HG03108 (cell line): ENCODE results near the gene HERC3.

Experiments used
- ATAC-seq: cut with Tn5 transposase; IDR thresholded peaks from one replicate; pipeline ENCODE4 v1.9.1; 2021; ENCODE audit warnings: moderate library complexity; ENCODE audit not compliant: unreplicated experiment

The HERC3 gene

DNA sequence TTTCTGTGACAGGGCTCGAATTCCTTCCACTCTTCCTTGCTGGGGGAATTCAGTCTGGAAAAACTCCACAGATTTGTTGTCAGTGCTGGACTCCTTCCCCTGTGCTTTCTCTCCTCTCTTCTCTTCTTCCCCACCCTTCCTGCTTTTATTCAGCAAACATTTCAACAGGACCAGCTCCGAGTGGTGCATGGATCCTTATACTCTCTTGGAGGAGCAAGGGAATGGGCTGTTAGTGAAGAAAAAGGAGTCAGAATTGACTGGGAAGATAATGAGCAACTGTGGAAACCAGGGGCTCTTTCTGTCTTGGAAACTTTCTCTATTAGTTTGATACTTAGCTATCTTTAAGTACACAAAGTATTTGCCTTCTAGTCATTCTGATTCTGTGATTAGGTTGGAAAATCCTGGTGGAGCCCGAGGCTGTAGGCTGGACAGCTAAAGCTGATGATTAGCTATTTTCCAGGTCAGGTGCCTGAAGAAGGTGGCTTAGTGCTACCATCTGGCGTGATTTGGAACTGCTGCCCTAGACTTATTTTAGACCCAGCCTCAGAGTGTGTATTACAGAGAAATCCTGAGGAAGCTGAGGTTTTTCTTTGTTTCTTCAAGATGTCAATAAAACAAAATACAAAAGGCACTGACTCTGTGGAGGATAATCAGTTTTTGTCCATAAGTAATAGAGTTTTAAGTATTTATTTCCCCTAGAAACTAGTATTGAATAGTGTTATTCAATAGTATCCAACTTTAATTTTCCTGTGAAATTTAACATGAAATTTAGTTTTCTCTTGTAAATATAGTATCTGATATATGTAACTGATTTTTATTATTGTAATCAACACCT is 67.0 kb downstream of the HERC3 start:
- ATAC-seq: peak; percentile 94

DNA sequence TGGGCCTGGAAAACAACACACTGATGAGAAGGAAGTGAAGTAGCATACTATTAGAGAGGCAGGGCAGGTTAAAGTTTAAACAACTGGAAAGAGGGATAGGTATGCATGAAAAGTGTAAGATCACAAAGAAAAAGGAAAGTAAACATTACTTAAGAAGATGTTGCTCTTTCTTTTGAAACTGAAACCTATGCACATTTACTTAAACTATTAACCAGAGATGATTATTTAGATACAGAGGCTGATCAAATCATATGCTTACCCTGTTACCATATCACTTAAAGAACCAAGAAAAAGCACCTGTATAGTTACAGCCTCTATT is 67.6 kb downstream of the HERC3 start:
- ATAC-seq: no peak

DNA sequence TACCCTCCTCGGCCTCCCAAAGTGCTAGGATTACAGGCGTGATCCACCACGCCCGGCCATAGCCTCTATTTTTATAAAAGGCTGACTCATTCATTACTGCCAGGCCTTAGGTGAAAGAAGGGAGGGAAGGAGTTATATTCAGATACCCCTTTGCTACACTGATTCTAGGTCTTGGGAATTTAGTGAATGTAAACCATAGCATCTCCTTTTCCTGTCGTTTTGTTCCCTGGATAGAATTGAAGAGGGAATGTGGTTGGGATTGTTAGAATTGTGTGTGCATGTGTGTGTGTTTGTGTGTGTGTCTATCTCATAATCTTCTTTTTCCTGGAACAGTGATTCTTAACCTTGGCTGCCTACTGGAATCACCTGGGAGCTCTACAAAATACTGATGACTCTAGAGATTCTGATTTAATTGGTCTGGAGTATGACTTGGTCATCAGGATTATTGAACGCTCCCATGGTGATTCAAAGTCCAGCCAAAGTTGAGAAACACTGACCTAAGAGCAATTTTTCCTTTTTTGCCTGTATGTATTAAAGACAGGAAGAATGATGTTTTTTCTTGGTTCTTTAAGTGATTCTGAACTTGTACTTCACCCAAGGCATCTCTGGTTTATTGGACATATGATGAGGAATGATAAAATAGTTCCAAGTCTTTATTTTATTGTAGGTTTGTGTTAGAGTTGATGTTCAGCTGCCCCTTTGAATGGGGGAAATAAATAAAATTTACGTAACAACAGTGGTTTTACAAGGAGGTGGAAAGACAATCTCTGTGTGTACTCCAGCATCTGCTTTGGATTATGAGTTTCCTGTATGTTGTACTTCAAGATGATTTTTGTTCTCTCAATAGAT is 68.4 kb downstream of the HERC3 start:
- ATAC-seq: no peak

DNA sequence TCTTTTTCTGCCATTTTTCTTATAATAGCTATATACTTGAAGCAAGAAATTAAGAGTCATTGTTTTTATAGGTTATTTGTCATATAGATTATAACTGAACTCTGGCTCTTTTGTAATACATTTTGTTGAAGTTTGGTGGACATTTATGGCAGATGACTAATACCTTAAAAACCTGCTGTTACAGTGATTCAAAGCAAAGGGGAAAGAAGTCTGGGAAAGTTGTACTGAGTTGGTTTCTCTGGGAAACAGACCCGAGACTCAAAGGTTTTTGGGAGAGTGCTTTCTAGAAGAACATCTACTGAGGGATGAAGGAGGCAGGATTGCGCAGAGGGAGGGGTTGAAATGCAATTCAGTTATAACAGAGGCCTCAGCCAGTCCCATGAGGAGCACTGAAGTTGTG is 69.5 kb downstream of the HERC3 start:
- ATAC-seq: no peak

DNA sequence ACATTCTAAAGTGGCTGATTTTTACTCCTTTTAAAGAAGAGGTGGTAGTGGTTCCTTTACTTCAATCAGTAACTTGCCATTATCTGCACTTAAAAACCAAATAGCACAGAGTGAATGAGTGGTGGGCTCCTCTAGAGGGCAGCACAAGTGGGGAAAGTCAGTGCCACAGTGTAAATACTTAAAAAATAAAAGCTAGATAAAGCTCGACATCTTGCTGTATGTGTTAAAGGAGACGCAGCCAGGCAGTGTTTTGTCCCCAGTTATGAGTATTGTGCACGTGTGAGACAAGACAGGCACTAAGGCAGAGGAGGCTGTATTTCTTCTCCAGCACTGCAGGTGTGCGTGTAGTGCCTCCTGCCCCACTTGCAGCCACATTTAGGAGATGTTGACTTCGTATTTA is 80.7 kb downstream of the HERC3 start:
- no peak for ATAC-seq

DNA sequence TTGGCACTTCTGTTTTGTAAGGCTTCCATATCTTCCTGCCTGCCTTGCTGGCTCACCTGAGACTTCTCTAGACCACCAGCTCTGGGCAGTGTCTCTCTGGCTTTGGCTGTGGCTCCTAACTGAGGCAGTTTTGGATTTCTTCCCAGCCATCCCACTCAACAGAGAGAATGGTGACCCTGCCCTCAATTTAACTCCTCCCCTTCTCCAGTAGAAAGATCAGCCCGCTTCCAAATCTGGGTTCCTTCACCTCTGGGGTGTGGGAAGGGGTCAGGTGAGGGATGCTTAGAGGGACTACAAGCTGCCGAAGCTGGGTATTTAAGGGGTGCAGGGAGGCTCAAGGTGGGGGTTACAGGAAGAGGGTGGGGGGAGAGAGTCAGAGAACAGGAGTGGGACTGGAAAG is 81.6 kb downstream of the HERC3 start:
- no peak for ATAC-seq

DNA sequence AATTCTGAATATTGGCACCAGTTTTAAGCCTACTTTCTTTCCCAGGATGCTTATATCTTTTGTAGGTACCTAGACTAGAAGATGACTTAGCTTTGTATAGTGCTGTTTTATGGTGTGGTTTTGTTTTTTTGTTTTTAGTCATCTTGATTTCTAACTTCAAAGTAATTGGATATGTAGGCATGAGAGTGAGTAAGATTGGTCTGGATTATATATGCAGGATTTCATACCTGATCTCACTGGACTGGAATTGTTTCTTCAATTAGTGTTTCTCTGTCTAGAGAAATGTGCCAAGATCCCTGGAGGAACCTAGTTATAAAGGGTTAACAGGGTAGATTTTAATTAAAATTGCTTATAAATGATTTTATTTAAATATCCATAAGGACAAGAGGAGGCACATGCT is 82.3 kb downstream of the HERC3 start:
- no peak for ATAC-seq

DNA sequence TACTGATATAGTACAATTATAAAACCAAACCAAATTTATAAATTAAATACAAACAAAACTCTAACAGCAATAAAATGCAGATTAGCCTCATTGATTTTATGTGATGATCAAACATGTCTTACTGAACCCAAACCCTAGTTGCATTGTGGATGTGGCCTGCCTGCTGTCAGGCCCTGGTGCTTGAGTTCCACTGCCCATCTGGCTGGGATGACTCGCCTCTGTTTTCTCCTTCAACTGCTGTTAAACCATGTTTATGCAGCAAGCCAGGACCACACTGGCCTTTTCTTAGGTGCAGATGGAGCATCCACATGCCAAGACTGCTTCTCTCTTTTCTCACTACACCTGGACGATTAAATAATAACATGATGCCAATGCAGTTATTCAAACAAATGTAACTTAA is 82.7 kb downstream of the HERC3 start:
- no peak for ATAC-seq

DNA sequence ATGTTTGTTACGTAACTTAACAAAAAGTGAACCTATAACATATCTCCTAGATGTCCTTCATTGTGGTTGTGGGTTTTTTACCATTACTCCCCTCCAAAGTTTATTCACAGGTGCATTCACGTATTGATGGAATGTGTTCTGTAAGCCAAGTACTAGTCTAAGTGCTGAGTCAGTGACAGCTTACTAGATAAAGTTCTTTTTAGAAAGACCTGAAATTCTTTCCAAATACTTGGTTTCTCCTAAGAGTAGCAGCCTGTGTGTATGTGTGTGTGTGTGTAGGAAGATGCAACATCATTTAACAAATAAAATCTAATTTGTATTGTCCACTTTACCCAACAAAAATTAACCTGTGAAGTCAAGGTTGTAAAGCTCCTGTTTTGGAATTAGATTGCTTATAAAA is 83.3 kb downstream of the HERC3 start:
- no peak for ATAC-seq

DNA sequence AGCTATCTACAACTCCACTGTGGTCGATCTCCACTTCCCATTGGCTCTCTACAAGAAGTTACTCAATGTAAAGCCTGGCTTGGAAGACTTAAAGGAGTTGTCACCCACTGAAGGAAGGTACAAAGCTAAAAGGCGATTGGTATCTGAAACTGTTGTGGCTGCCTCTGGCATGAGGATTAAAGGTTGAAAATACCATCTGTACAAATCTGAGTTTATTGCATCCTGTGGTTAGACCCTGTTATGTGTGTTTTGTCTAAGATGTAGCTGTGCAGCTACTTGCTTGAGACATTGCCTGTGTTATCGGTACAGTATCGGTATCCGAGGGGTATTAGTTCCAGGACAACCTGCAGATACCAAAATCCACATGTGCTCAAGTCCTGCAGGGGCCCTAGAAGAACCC is 88.9 kb downstream of the HERC3 start:
- no peak for ATAC-seq

DNA sequence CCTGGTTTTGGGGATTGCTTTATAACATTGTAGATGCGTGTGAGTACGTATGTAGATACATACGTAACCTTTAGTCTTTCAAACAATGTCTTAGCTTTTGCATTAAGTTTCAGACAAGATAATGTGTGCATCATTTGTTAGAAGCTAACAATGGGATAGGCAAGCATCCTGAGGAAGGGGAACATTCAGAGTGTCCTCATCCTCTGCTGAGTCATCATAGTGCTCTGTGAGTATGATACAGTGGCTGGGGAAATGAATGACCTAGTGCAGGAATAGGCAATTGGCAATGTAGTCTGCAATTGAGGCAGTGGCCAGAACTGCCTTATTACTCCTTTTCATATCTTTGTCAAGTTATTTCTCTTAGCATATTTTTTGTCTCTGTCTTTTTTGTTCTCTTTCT is 98.1 kb downstream of the HERC3 start:
- no peak for ATAC-seq

DNA sequence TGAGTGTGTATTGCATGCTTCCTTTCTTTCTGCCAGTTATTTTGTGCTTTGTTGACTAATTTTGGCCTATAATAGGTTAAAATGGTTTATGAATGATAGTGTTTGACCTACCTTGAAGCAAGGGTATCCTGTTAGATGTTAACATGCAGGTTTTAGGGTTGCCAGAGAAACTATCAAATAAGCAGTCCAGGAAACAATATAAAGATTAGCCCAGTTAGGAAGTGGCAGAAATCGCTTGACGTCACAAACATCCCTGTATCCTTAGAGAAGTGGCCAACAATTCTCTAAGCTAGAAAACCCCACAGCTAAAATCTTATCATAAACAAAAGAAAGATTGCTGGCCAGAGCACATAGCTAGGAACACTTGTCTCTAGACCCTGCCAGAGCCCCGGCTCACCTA is 101.5 kb downstream of the HERC3 start:
- no peak for ATAC-seq

DNA sequence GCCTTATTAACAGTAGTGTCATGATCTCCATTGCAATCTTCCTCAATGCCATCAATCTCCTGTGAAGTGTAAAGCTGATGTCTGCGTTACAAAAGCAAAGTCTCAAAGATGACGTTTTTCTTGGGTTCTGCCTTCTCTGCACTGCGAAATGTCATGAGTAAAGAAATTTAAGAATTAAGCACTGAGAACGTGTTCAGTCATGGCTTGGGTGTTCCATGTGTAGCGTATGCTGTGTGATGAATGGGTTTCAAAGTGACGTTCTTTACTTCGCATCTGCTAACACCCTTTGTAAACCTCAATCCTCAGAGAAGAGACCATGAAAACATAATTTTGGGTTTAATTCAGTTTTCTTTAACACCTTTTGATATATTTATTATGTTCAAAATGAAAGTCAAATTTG is 104.3 kb downstream of the HERC3 start:
- ATAC-seq: no peak

DNA sequence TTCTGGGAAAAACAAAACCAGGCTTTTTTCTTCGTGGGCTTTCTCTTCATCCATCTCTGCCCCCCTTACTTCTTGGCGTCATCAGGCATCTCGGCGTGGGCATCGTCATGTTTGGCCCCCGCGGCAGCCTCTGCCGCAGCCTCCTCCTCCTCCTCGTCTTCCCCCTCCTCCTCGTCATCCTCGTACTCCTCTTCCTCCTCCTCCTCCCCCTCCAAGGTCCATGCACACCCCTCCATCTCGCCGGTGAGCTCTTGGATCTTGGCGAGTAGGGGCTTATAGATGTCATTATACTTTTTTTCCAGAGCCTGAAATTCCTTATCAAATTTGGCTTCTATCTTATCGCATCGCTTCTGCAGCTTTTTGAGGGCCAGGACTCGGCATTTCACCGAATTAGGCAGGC is 104.9 kb downstream of the HERC3 start:
- no peak for ATAC-seq

DNA sequence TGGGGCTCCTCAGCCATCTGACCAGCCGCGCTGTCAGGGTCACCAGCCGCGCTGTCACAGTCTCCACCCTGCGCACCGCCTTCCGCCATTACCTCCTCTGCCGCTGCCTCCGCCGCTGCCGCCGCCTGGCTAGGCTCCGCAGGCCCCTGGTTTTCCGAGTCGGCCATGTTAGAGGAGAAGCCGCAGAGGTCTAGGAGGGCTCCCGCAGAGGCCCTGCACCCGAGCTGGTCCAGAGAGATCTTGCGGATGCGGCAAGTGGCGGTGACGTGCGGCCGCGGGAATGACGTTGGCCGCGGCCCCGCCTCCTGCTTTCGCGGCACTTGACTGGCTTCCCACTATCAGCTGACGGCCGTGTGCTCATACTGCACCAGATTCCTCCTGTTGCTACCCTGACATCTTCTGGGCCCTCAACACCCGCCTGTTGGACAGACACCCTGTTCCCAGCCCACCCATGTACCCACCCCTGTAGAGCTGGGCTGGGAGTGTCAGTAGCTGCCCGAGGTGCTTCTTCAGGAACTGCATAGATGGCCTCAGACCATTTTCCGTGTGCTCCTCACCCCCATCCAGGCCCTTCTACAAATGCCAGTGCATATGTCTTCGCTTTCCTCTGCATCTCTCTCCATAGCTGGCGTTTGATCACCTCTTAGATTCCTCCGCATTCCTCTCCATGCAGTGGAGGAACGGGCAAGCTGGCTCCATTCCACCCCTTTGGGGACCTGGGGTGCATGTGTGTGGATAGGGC is 105.5 kb downstream of the HERC3 start, which contains the start of gene NAP1L5:
TSS of gene NAP1L5 (minus strand) at position 242 of the 742 bp plus-strand sequence. CDS start at position 167, 75 bp downstream.
- peak; percentile 86 for ATAC-seq

DNA sequence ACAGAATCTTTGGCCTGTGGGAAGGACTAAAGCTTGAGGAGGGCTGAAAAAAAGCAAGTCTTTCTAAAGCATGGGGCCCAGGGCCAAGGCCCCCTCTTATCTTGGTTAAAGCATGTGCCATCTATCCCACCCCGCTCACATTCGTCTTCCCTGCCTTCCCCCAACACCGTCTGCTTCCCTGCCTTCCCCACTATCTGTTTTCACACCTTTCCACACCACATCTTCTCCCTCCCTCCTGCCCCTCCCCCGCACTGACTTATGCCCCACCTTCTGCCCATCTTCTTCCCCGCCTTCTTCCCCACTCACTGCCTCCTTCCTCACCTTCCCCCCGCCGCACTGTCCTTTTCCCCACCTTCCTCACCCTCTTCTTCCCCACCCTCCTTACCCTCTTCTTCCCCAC is 106.2 kb downstream of the HERC3 start:
- no peak for ATAC-seq

DNA sequence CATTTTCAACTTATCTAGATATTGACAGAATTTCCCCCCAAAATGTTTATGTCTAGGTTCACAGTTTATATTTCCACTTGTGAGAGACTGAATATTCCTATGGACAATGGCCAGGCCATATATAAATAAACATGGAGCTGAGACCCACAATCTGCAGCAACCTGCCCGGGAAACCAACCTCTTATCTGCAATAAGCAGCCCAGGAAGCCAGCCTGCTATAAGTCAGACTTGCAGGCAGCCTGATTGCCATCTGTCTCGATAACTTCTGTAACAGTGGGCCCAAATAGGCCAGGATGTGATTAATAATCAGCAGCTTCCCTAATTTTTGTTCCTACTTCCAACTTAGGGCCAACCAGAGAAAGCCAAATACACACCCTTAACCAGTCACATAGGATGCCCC is 110.5 kb downstream of the HERC3 start:
- no peak for ATAC-seq

DNA sequence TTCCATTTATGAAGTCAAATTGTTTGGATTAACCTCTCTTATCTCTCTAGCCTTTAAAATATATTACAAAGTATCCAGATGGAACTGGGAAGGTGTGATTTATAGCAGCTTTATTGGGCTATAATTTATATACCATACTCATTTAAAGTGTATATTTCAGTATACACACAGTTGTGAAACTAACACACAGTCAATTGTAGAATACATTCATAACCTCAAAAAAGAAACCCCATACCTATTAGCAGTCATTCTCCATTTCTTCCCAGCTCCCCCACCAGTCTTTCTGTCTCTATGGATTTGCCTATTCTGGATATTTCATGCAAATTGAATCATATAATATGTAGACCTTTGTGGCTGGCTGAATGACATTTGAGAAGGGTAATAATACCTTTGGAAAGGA is 112.9 kb downstream of the HERC3 start:
- no peak for ATAC-seq

DNA sequence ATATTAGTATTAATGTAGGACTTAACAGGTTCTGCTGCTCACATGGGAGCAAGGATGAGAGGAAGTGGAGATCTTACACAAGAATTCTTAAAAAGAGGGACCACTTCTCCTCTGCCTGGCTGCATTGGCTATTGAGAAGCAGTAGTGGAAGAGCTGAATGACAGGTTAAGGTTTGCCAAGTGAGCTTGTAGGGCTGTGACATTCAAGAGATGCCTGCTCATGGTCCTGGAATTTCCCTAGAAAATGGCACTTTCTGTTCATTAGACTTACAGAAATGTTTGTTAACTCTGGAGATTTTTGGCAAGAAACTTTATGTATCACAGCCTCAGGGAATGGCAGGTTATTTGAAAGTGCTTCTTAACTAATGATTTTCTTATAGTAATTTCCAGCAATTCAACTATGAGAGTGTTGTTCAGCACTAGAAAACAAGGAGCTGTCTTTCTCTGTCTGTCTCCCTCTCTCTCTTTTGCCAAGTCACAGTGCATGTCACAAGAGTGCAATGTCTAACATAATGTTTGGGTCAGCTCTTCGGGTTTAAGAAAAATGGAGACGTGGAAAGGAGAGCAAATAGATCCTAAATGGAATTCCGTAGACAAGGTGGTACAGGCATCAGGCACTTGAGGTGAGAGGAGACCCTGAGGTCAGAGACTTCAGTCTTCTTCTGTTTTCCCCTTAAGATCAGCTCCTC is 113.7 kb downstream of the HERC3 start:
- ATAC-seq: no peak

DNA sequence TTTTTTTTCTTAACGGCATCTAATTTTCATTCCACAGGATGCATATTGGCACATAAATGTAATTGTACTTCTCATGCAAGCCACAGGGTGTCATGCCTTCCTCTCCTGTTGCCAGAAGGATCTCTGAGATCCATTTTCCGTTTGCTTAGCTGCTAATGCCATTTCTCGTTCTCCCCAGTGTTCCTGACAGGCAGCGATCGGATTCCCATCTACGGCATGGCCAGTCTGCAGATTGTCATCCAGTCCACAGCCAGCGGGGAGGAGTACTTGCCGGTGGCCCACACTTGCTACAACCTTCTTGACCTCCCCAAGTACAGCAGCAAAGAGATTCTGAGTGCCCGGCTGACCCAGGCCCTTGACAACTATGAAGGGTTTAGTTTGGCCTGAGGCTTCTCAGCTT is 114.3 kb downstream of the HERC3 start:
- ATAC-seq: no peak

DNA sequence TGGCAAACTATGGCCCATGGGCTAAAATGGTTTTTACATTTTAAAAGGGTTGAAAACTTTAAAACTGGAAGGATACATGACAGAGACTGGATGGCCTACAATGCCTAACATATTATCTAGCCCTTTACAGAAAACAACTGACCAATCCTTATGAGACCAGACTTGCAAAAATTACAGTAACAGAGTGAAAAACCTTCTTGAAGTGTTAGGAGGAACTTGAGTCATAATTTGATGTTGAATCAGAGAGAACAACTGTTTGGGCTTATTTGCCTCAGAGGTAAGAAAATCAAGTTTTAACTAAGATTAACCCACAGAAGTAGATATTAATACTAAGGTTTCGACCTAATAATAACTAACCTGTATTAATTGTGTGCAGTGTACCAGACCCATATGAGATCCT is 117.7 kb downstream of the HERC3 start:
- ATAC-seq: no peak
